Loucy (cell line): ENCODE measurements around the gene MICU2.

Source experiments
- H2AFZ ChIP-seq: fragments of 200-600 bp; sonication (generic); 2 replicates; pipeline ENCODE4 v1.6.0; 2016; ENCODE audit warnings: antibody characterized with exemption, mild to moderate bottlenecking, low read length, moderate library complexity
- H3F3A ChIP-seq: fragments of 200-600 bp; 2 replicates; pipeline ENCODE4 v1.6.0; 2016; ENCODE audit warnings: antibody characterized with exemption, low read depth, mild to moderate bottlenecking
- H3K27me3 ChIP-seq: fragments of 200-600 bp; sonication (generic); 2 replicates; pipeline ENCODE4 v1.6.1; 2014; ENCODE audit warnings: low read length, mild to moderate bottlenecking; ENCODE audit not compliant: insufficient read depth, poor library complexity, severe bottlenecking
- H3K36me3 ChIP-seq: fragments of 200-600 bp; sonication (generic); 2 replicates; pipeline ENCODE4 v1.6.1; 2016; ENCODE audit warnings: low read length; ENCODE audit not compliant: insufficient read depth
- H3K4me1 ChIP-seq: fragments of 200-600 bp; sonication (generic); 2 replicates; pipeline ENCODE4 v1.5.1; 2014; ENCODE audit warnings: low read length, mild to moderate bottlenecking; ENCODE audit not compliant: insufficient read depth, poor library complexity, severe bottlenecking
- H3K4me2 ChIP-seq: fragments of 200-600 bp; sonication (generic); 2 replicates; pipeline ENCODE4 v1.6.0; 2014; ENCODE audit warnings: antibody characterized with exemption, low read length, low read depth, mild to moderate bottlenecking; ENCODE audit not compliant: poor library complexity, severe bottlenecking
- H3K4me3 ChIP-seq: fragments of 200-600 bp; sonication (generic); 2 replicates; pipeline ENCODE4 v1.5.1; 2014; ENCODE audit warnings: low read length, mild to moderate bottlenecking, mixed read lengths; ENCODE audit not compliant: poor library complexity, severe bottlenecking
- H3K79me2 ChIP-seq: fragments of 200-600 bp; sonication (generic); 2 replicates; pipeline ENCODE4 v1.6.1; 2014; ENCODE audit warnings: low read length; ENCODE audit not compliant: insufficient read depth
- H3K9ac ChIP-seq: fragments of 200-600 bp; sonication (generic); 2 replicates; pipeline ENCODE4 v1.6.0; 2014; ENCODE audit warnings: mild to moderate bottlenecking, low read depth, low read length, moderate library complexity; ENCODE audit not compliant: poor library complexity, severe bottlenecking
- H3K9me2 ChIP-seq: fragments of 200-600 bp; sonication (generic); replicated peaks from 2 replicates; pipeline ENCODE4 v1.6.1; 2016; ENCODE audit warnings: low read depth, low read length, mixed read lengths
- H3K9me3 ChIP-seq: fragments of 200-600 bp; sonication (generic); 2 replicates; pipeline ENCODE4 v1.6.1; 2014; ENCODE audit warnings: mild to moderate bottlenecking, antibody characterized with exemption, low read length, low read depth; ENCODE audit not compliant: insufficient read depth
- H4K20me1 ChIP-seq: fragments of 200-600 bp; sonication (generic); 2 replicates; pipeline ENCODE4 v1.6.0; 2014; ENCODE audit warnings: antibody characterized with exemption, low read length, mild to moderate bottlenecking; ENCODE audit not compliant: insufficient read depth, poor library complexity, severe bottlenecking
- EZH2phosphoT487 ChIP-seq: fragments of 200-600 bp; IDR thresholded peaks from 2 replicates; pipeline ENCODE4 v1.6.1; 2018; ENCODE audit warnings: antibody characterized with exemption, mild to moderate bottlenecking, moderate library complexity, borderline replicate concordance
- TF ChIP-seq, protein P1 (sequence below): fragments of 200-600 bp; sonication (generic); conservative IDR thresholded peaks from 2 replicates; pipeline ENCODE4 v1.5.1; 2014; ENCODE audit warnings: mild to moderate bottlenecking, antibody characterized with exemption, low read length

Gene MICU2

DNA sequence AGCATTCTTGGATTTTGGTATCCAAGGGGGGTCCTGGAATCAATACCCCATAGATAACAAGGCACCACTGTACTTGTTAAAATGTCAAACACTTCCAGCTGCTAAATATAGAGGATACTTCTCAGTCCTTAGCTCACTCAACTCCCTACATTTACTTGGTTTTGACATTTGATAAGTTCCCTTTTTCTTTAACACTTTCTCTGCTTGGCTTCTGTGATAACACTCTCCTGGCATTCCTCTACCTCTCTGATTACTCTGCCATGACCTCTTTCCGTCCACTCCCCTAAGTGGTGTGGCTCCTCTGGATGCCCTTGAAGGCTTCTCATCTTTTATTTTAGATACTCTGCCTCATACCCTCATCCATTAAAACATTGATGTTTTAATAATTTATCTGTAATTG, 65.2 kb downstream of the MICU2 start:
- TF ChIP-seq, protein P1, sequence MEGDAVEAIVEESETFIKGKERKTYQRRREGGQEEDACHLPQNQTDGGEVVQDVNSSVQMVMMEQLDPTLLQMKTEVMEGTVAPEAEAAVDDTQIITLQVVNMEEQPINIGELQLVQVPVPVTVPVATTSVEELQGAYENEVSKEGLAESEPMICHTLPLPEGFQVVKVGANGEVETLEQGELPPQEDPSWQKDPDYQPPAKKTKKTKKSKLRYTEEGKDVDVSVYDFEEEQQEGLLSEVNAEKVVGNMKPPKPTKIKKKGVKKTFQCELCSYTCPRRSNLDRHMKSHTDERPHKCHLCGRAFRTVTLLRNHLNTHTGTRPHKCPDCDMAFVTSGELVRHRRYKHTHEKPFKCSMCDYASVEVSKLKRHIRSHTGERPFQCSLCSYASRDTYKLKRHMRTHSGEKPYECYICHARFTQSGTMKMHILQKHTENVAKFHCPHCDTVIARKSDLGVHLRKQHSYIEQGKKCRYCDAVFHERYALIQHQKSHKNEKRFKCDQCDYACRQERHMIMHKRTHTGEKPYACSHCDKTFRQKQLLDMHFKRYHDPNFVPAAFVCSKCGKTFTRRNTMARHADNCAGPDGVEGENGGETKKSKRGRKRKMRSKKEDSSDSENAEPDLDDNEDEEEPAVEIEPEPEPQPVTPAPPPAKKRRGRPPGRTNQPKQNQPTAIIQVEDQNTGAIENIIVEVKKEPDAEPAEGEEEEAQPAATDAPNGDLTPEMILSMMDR, result no peak
- no peak for TF ChIP-seq EZH2phosphoT487
- no peaks in the 10 kb centered on the region for H3K9me3 ChIP-seq
- H3K9me2 ChIP-seq, result no peaks in the 10 kb centered on the region
- no peak overlapping the region for H2AFZ ChIP-seq
- H3K27me3 ChIP-seq, result no peaks in the 10 kb centered on the region
- H3K4me2 ChIP-seq, result no peak overlapping the region
- peaks cover 3% of the 10 kb centered on the region for H3K4me1 ChIP-seq
- peaks cover 28% of the 10 kb centered on the region; the same call in 1 of the 2 replicates for H3K36me3 ChIP-seq
- H3F3A ChIP-seq, result no peaks in the 10 kb centered on the region
- no peak overlapping the region for H3K9ac ChIP-seq
- no peak overlapping the region for H3K4me3 ChIP-seq
- H4K20me1 ChIP-seq, result no peaks in the 10 kb centered on the region
- peaks cover 13% of the 10 kb centered on the region for H3K79me2 ChIP-seq

DNA sequence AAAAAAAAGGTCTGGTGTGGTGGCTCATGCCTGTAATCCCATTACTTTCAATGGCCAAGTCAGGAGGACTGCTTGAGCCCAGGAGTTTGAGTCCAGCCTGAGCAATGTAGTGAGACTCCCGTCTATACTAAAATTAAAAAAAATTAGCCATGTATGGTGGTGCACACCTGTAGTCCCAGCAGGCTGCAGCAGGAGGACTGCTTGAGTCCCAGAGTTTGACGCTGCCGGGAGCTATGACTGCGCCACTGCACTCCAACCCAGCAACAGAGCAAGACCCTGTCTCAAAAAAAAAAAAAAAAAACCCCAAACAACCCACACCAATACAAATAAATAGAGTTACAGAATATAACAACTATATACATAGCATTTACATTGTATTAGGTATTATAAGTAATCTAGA, 65.7 kb downstream of the MICU2 start:
- no peaks in the 10 kb centered on the region for H3K27me3 ChIP-seq
- no peaks in the 10 kb centered on the region for H3K9me3 ChIP-seq
- H4K20me1 ChIP-seq, result no peaks in the 10 kb centered on the region
- no peaks in the 10 kb centered on the region for H3K9me2 ChIP-seq
- H2AFZ ChIP-seq, result no peak overlapping the region
- H3K4me3 ChIP-seq, result no peak overlapping the region
- H3K9ac ChIP-seq, result no peak overlapping the region
- H3F3A ChIP-seq, result no peaks in the 10 kb centered on the region
- peaks cover 28% of the 10 kb centered on the region; the same call in 1 of the 2 replicates for H3K36me3 ChIP-seq
- TF ChIP-seq, protein P1, result no peak
- no peak for TF ChIP-seq EZH2phosphoT487
- H3K4me1 ChIP-seq, result peaks cover 3% of the 10 kb centered on the region
- H3K4me2 ChIP-seq, result no peak overlapping the region
- peaks cover 8% of the 10 kb centered on the region for H3K79me2 ChIP-seq

DNA sequence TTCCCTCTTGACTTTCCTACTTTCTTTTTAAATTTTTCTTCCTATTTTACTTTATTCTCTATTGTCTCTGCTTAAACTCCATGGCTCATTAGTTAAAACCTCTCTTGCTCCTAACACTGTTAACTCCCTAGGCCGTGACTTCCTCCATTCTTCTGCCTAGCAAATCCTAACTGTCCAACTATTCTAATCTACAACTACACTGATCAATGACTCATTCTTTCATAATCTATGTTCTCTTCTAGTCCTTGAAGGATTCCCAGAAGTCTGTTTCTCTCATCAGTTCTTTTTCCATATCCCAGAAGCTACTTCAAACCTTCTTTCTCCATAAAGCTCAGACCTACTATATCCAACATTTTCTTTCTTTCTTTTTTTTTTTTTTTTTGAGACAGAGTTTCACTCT, 66.9 kb downstream of the MICU2 start:
- Histone ChIP-seq H3K4me2 (no peak overlapping the region), H3K4me3 (no peak overlapping the region), H4K20me1 (no peaks in the 10 kb centered on the region), H3K9ac (no peak overlapping the region), H3K27me3 (no peaks in the 10 kb centered on the region), H3K4me1 (no peaks in the 10 kb centered on the region), H3K79me2 (no peaks in the 10 kb centered on the region), H3K9me2 (no peaks in the 10 kb centered on the region), H2AFZ (no peak overlapping the region), H3K9me3 (no peaks in the 10 kb centered on the region), H3F3A (no peaks in the 10 kb centered on the region), H3K36me3 (peaks cover 28% of the 10 kb centered on the region; the same call in 1 of the 2 replicates)
- no peak for TF ChIP-seq EZH2phosphoT487
- TF ChIP-seq, protein P1, result no peak
